Measurements from ENCODE around the gene DOCK6.

DOCK6 gene

GRCh38 chr19:11261971-11262839 lies at the start of gene DOCK6:
Gene DOCK6 (minus strand): TSS chr19:11262524. CDS start chr19:11262440, 84 bp downstream.
- DNase-seq (ENCODE audit: low read depth in 1 of 2, low spot score in 1 of 2) = no peak

- DNase-seq (ENCODE audit: low read depth in 1 of 2, low spot score in 1 of 2) = no peak
These were observed 44.0 kb upstream of the DOCK6 start for GRCh38 chr19:11306337-11306736.

- no peak for DNase-seq (ENCODE audit: low read depth in 1 of 2, low spot score in 1 of 2)
These were observed 42.6 kb upstream of the DOCK6 start for GRCh38 chr19:11304936-11305335.

DNA sequence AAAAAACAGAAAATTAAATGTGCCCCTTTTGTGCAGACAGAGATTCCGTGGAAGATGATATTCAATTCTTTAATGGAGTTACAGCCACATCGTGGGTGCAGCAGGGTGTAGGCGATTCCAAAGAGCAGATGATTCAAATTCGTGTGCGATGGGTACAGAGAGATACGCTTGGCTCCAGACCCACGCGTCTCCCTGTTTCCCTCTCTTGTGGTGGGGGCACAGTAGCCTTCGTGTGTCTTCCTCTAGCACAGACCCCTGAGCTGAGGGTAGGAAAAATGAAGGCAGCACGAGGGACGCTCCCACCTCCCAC lies 38.4 kb upstream of the DOCK6 start:
- DNase-seq (ENCODE audit: low read depth in 1 of 2, low spot score in 1 of 2) = no peak

DNA sequence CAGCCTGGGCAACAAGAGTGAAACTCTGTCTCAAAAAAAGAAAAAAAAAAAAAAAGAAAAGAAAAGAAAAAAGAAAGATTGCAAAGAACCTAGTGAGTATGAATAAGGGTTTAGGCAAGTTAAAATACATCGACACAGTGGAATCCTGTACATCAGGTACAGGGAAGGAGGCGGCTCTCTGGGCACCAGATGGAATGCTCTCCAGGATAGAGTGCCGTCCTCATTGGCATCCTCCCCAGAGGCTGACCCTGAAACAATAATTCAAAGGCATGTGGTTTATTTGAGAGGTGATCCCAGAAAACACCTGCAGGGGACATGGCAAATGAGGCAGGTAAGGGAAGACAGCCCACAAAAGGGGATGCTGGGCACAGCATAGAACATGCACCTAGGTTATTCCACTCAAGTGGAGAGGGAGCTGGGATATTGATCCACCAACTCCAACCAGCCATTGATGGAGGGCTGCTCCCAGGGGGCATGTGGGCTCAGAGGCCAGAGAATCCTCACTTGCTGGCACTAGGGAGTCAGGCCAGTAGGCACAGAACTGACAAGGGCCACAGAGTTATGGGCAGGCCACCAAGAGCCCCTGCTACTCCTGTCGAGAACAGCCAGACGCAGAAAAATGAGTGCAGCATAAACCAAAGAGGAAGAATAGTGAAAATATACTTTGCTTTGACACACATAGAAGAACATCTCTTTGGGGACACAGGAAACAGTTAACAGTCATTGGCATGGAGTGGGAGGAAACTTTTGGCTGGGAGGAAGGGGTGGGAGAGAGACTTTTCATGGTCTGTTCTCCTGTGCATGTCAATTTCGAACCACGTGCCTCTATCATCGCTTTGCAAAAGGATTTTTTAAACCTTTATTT lies 37.9 kb upstream of the DOCK6 start:
- DNase-seq (ENCODE audit: low read depth in 1 of 2, low spot score in 1 of 2) = no peak

DNA sequence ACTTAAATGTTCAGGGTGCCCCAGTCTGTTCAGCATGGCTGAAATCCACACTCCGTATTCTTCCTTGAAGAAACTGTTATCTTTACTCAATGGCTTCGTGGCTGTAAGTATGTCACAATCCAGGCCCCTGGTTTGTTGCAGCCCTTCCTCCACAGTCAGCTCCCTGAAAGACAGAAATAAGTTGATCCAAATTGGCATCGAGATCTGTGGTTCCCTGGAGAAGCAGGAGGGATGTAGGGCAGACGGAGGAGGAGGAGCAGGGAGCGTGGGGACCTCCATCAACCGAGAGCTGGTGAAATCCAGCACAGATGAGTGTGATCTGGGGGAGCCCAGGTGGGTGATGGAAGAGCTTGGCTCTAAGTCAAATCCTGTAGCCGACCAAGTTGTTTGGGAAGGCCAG lies 33.9 kb upstream of the DOCK6 start:
- no peak for DNase-seq (ENCODE audit: low read depth in 1 of 2, low spot score in 1 of 2)

DNA sequence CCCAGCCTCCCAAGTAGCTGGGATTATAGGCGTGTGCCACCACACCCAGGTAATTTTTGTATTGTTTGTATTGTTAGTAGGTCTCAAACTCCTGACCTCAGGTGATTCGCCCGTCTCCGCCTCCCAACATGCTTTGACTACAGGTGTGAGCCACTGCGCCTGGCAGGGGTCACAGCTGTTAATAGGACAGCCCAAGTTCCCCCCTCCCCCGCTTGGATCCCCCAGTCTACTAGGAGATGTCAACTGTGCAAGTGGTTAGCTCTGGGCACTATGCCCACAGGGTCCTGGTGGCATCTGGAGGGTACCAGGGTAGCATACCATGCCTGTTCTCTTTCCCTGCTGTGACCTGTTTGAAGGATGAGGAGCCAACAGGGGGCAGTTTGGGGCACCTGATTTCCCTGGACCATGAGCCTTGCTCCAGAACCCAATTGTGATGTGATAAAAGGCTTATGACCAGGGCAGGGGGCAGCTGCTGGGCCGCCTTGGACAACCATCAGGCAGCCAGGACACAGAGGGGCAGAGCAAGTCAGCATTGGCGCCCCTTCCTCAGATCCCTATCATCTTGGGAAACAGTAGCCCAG lies 33.4 kb upstream of the DOCK6 start, which contains the start of gene TSPAN16:
Gene TSPAN16, plus strand, starts transcription at position 496 of the 581 bp plus-strand sequence. CDS start 138 bp downstream, outside the sequence.
- no peak for DNase-seq (ENCODE audit: low read depth in 1 of 2, low spot score in 1 of 2)

DNA sequence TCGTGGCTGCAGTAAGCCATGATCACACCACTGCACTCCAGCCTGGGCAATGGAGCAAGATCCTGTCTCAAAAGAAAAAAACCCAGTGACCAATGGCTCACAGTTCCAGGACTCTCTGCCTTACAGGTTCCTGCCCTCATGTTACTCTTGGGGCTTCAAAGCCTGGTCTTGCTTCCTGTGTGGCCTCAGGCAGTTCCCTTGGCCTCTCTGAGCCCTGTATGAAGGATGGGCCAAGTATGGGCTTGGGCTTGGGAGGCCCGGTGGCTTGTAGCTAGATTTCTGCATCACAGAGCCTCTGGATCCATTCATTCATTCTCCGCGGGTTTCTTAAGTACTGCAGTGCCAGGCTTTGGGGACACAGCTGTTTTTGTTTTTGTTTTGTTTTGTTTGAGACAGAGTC lies 32.9 kb upstream of the DOCK6 start:
- DNase-seq (ENCODE audit: low read depth in 1 of 2, low spot score in 1 of 2) = no peak

- DNase-seq (ENCODE audit: low read depth in 1 of 2, low spot score in 1 of 2) = peak; percentile 73 to 78
These were observed 31.4 kb upstream of the DOCK6 start for GRCh38 chr19:11293433-11294389.

GRCh38 chr19:11291991-11292390 lies 29.7 kb upstream of the DOCK6 start:
- no peak for DNase-seq (ENCODE audit: low read depth in 1 of 2, low spot score in 1 of 2)

DNA sequence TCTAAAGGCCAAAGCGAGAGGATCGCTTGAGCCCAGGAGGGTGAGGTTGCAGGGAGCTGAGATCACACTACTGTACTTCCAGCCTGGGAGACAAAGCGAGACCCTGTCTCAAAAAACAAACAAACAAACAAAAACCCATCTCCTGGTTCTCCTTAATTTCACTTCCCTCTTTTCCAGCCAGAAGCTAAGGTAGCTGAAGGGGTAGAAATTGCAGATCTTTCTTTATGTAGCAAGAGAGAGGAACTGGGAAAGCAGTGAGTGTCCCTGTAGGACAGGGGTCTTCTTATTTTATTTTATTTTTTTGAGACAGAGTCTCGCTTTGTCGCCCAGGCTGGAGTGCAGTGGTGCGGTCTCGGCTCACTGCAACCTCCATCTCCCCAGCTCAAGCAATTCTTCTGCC lies 29.1 kb upstream of the DOCK6 start:
- DNase-seq (ENCODE audit: low read depth in 1 of 2, low spot score in 1 of 2) = no peak

DNA sequence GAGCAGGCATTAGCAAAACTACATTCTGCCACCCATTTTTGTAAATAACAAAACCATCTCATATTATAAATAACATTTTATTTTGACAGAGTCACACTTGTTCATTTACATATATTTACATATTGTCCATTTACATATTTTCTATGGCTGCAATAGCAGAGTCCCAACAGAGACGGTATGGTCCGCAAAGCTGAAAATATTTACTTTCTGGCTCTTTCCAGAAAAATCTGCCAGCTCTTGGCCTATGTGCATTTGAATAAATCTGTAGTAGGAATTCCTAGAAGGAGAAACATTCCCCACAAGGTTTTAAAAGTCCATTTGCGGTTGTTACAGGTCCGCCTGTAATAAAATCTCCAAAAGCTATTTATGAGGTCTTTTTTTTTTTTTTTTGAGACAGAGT lies 27.9 kb upstream of the DOCK6 start:
- DNase-seq (ENCODE audit: low read depth in 1 of 2, low spot score in 1 of 2) = no peak

DNA sequence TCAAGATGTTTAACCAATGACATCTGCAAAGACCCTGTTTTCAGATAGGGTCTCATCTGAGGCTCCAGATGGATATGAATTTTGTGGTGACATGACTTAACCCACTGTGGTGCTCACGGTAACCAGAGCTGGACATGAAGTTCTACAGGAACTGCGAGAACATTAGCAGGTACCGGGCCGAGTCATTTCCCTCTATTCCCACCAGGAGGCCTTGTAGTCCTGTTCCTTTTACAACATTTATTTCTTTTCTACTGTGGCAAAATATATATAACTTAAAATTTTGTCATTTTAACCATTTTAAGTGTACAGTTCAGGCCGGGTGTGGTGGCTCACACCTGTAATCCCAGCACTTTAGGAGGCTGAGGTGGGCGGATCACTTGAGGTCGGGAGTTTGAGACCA lies 26.0 kb upstream of the DOCK6 start:
- DNase-seq (ENCODE audit: low read depth in 1 of 2, low spot score in 1 of 2) = no peak

GRCh38 chr19:11286312-11286974 lies 24.1 kb upstream of the DOCK6 start:
- no peak for DNase-seq (ENCODE audit: low read depth in 1 of 2, low spot score in 1 of 2)

GRCh38 chr19:11284515-11284914 lies 22.2 kb upstream of the DOCK6 start:
- DNase-seq (ENCODE audit: low read depth in 1 of 2, low spot score in 1 of 2) = no peak

GRCh38 chr19:11281356-11282049 lies 19.2 kb upstream of the DOCK6 start:
- DNase-seq (ENCODE audit: low read depth in 1 of 2, low spot score in 1 of 2) = no peak

GRCh38 chr19:11279505-11280236 lies 17.3 kb upstream of the DOCK6 start:
- DNase-seq (ENCODE audit: low read depth in 1 of 2, low spot score in 1 of 2) = no peak

- no peak for DNase-seq (ENCODE audit: low read depth in 1 of 2, low spot score in 1 of 2)
These were observed 16.3 kb upstream of the DOCK6 start for GRCh38 chr19:11278670-11279069.

GRCh38 chr19:11274533-11275086 lies 12.3 kb upstream of the DOCK6 start:
- no peak for DNase-seq (ENCODE audit: low read depth in 1 of 2, low spot score in 1 of 2)
